SK-N-SH (cell line): ENCODE data around the gene METTL27. TPM values are rescaled to one million over a fixed set of nuclear protein-coding genes. Genes with fewer than 3 reads are reported as not detected.

Experiments
- CTCF ChIA-PET: fragments of 300-600, 350-600 bp; formaldehyde crosslinking; extraction: SDS; loops from one replicate; lab custom pipeline; 2021; lab: Yijun Ruan, JAX
- POLR2A ChIA-PET: fragments of 350-600 bp; sonication (Branson Sonifier 250); formaldehyde crosslinking; extraction: SDS; loops from one replicate; lab custom pipeline; 2020; ENCODE audit warnings: antibody characterized with exemption, inconsistent platforms; lab: Yijun Ruan, JAX
- DNase-seq: peaks from one replicate; pipeline ENCODE4 v3.0.0; 2012
- H2AFZ ChIP-seq: fragments of 200-600 bp; sonication (generic); 2 replicates; pipeline ENCODE4 v1.8.1; 2016; ENCODE audit warnings: antibody characterized with exemption, mild to moderate bottlenecking, low read depth
- H3F3A ChIP-seq: fragments of 200-600 bp; sonication (generic); replicated peaks from 2 replicates; pipeline ENCODE3; 2016; ENCODE audit warnings: antibody characterized with exemption, mild to moderate bottlenecking; ENCODE audit not compliant: insufficient read depth
- H3K27ac ChIP-seq, 2 experiments: fragments of 200-500 bp in 1 of 2; fragments of 200-600 bp in 1 of 2; sonication (Bioruptor generic) in 1 of 2; sonication (generic), shearing (Covaris generic) in 1 of 2; 2 replicates each; pipeline versions ENCODE4 v1.5.1 to v1.6.1; 2014 to 2016; ENCODE audit warnings: low read depth in 2 of 2, inconsistent platforms in 1 of 2, low read length in 1 of 2, mild to moderate bottlenecking in 1 of 2, mixed read lengths in 1 of 2
- H3K27me3 ChIP-seq: fragments of 200-600 bp; sonication (generic), shearing (Covaris generic); 2 replicates; pipeline ENCODE4 v1.6.1; 2016; ENCODE audit warnings: mixed run types; ENCODE audit not compliant: insufficient read depth
- H3K36me3 ChIP-seq, 2 experiments: fragments of 200-500 bp in 1 of 2; fragments of 200-600 bp in 1 of 2; sonication (Bioruptor generic) in 1 of 2; sonication (generic) in 1 of 2; replicated peaks in 1 of 2; 2 replicates each; pipeline versions ENCODE3 to v1.5.1; 2014 to 2016; ENCODE audit warnings: low read length in 1 of 2, mild to moderate bottlenecking in 1 of 2; ENCODE audit not compliant: insufficient read depth in 2 of 2, control insufficient read depth in 1 of 2
- H3K4me1 ChIP-seq, 2 experiments: fragments of 200-500 bp in 1 of 2; fragments of 200-600 bp in 1 of 2; sonication (Bioruptor generic) in 1 of 2; sonication (generic), shearing (Covaris generic) in 1 of 2; 2 replicates each; pipeline versions ENCODE4 v1.5.1 to v1.6.1; 2014 to 2016; ENCODE audit warnings: low read depth in 1 of 2, low read length in 1 of 2, mixed run types in 1 of 2; ENCODE audit not compliant: insufficient read depth in 2 of 2, control insufficient read depth in 1 of 2
- H3K4me2 ChIP-seq: fragments of 200-600 bp; sonication (generic), shearing (Covaris generic); 2 replicates; pipeline ENCODE4 v1.6.1; 2017; ENCODE audit warnings: mixed run types
- H3K4me3 ChIP-seq, 2 experiments: fragments of 200-500 bp in 1 of 2; fragments of 200-600 bp in 1 of 2; sonication (Bioruptor generic) in 1 of 2; sonication (generic), shearing (Covaris generic) in 1 of 2; 2 replicates each; pipeline versions ENCODE4 v1.5.1 to v1.8.1; 2014 to 2016; ENCODE audit warnings: low read depth in 2 of 2, inconsistent platforms in 1 of 2, low read length in 1 of 2, mild to moderate bottlenecking in 1 of 2, mixed read lengths in 1 of 2, moderate library complexity in 1 of 2
- H3K79me2 ChIP-seq: fragments of 200-600 bp; sonication (generic); 2 replicates; pipeline ENCODE4 v1.8.1; 2017; ENCODE audit warnings: mild to moderate bottlenecking; ENCODE audit not compliant: insufficient read depth
- H3K9ac ChIP-seq: fragments of 200-600 bp; sonication (generic); 2 replicates; pipeline ENCODE4 v1.6.1; 2017; ENCODE audit warnings: mixed run types
- H3K9me2 ChIP-seq: fragments of 200-600 bp; sonication (generic); 2 replicates; pipeline ENCODE4 v1.6.1; 2017; ENCODE audit warnings: mixed run types
- H3K9me3 ChIP-seq: fragments of 200-600 bp; sonication (generic); 2 replicates; pipeline ENCODE4 v1.6.1; 2017; ENCODE audit warnings: mixed run types, mild to moderate bottlenecking, moderate library complexity
- H4K20me1 ChIP-seq: fragments of 200-600 bp; sonication (generic); 2 replicates; pipeline ENCODE4 v1.6.1; 2017; ENCODE audit warnings: mild to moderate bottlenecking, mixed run types; ENCODE audit not compliant: insufficient read depth
- ELF1 ChIP-seq: IDR thresholded peaks from 2 replicates; pipeline ENCODE4 v1.4.0; 2012
- EP300 ChIP-seq, 2 experiments: IDR thresholded peaks; 2 replicates each; pipeline versions ENCODE4 v1.4.0 to v1.6.1; 2012; ENCODE audit warnings: borderline replicate concordance in 1 of 2, low read depth in 1 of 2, low read length in 1 of 2
- EZH2phosphoT487 ChIP-seq: fragments of 200-600 bp; sonication (generic); IDR thresholded peaks from 2 replicates; pipeline ENCODE4 v1.6.1; 2017; ENCODE audit warnings: low read depth, mixed run types, mild to moderate bottlenecking, antibody characterized with exemption, moderate library complexity, borderline replicate concordance
- FOXM1 ChIP-seq: IDR thresholded peaks from 2 replicates; pipeline ENCODE4 v1.4.0; 2012; ENCODE audit warnings: low read depth, mild to moderate bottlenecking
- GABPA ChIP-seq: IDR thresholded peaks from 2 replicates; pipeline ENCODE4 v1.4.0; 2012; ENCODE audit warnings: low read depth, mild to moderate bottlenecking
- NRF1 ChIP-seq: IDR thresholded peaks from 2 replicates; pipeline ENCODE4 v1.6.1; 2012; ENCODE audit warnings: low read depth, mild to moderate bottlenecking, low read length
- RCOR1 ChIP-seq: fragments of 150-350 bp; IDR thresholded peaks from 2 replicates; pipeline ENCODE4 v1.6.1; 2017; ENCODE audit warnings: antibody characterized with exemption, low read length
- REST ChIP-seq: IDR thresholded peaks from 2 replicates; pipeline ENCODE4 v1.6.1; 2012; ENCODE audit warnings: mild to moderate bottlenecking, low read depth, low read length, moderate library complexity
- RFX5 ChIP-seq: IDR thresholded peaks from 2 replicates; pipeline ENCODE4 v1.6.1; 2012; ENCODE audit warnings: mild to moderate bottlenecking, improper control_type of control experiment, low read length
- SIN3A ChIP-seq: IDR thresholded peaks from 2 replicates; pipeline ENCODE4 v1.6.1; 2012; ENCODE audit warnings: low read depth, mild to moderate bottlenecking, low read length, moderate library complexity, borderline replicate concordance
- TCF12 ChIP-seq: IDR thresholded peaks from 2 replicates; pipeline ENCODE4 v1.4.0; 2012
- TEAD4 ChIP-seq: IDR thresholded peaks from 2 replicates; pipeline ENCODE4 v1.4.0; 2012; ENCODE audit warnings: mild to moderate bottlenecking, borderline replicate concordance; ENCODE audit not compliant: insufficient read depth
- USF1 ChIP-seq: IDR thresholded peaks from 2 replicates; pipeline ENCODE4 v1.4.0; 2012; ENCODE audit warnings: low read depth, borderline replicate concordance
- WGBS: methylation state at CpG from one replicate; pipeline ENCODE4 v1.1.6; 2017; ENCODE audit warnings: low lambda C conversion rate; 5-methylcytosine and 5-hydroxymethylcytosine counted together
- polyA plus RNA-seq, 3 experiments: library from polyadenylated mRNA; depleted of rRNA; stranded (reverse); fragments of >200 nt; gene quantifications; 2 replicates each; pipeline ENCODE4 v1.2.3, GENCODE V29; 2012
- TF ChIP-seq, protein P1 (sequence below): fragments of 150-350 bp; IDR thresholded peaks from 2 replicates; pipeline ENCODE4 v1.6.1; 2017; ENCODE audit warnings: antibody characterized with exemption, low read length, low read depth, borderline replicate concordance
- TF ChIP-seq, protein P2 (sequence below): fragments of 200-600 bp; sonication (generic); IDR thresholded peaks from 2 replicates; pipeline ENCODE4 v1.6.1; 2017; ENCODE audit warnings: antibody characterized with exemption, mild to moderate bottlenecking, moderate library complexity
- TF ChIP-seq, protein P3 (sequence below): IDR thresholded peaks from 2 replicates; pipeline ENCODE4; 2012

The METTL27 gene
- polyA plus RNA-seq, 1 of the 3 experiments (the other 2 are of a cell fraction), result 3.1 TPM

GRCh38 chr7:73876973-73877372, 34.7 kb upstream of the METTL27 start:
- H3K36me3 ChIP-seq, result no peaks in the 10 kb centered on the region
- TF ChIP-seq RFX5 (no peak), EZH2phosphoT487 (no peak), GABPA (no peak), EP300 (IDR thresholded peaks at IDR 0.05; ENCODE audit: borderline replicate concordance in 1 of 2, low read depth in 1 of 2, low read length in 1 of 2) (no peak), USF1 (no peak), TCF12 (no peak), RCOR1 (no peak), FOXM1 (no peak)
- TF ChIP-seq, protein P1, sequence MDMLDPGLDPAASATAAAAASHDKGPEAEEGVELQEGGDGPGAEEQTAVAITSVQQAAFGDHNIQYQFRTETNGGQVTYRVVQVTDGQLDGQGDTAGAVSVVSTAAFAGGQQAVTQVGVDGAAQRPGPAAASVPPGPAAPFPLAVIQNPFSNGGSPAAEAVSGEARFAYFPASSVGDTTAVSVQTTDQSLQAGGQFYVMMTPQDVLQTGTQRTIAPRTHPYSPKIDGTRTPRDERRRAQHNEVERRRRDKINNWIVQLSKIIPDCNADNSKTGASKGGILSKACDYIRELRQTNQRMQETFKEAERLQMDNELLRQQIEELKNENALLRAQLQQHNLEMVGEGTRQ, result no peak
- TF ChIP-seq, protein P2, sequence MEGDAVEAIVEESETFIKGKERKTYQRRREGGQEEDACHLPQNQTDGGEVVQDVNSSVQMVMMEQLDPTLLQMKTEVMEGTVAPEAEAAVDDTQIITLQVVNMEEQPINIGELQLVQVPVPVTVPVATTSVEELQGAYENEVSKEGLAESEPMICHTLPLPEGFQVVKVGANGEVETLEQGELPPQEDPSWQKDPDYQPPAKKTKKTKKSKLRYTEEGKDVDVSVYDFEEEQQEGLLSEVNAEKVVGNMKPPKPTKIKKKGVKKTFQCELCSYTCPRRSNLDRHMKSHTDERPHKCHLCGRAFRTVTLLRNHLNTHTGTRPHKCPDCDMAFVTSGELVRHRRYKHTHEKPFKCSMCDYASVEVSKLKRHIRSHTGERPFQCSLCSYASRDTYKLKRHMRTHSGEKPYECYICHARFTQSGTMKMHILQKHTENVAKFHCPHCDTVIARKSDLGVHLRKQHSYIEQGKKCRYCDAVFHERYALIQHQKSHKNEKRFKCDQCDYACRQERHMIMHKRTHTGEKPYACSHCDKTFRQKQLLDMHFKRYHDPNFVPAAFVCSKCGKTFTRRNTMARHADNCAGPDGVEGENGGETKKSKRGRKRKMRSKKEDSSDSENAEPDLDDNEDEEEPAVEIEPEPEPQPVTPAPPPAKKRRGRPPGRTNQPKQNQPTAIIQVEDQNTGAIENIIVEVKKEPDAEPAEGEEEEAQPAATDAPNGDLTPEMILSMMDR, result no peak
- TF ChIP-seq, all 33 proteins: peak for 0
- H2AFZ ChIP-seq, result no peak overlapping the region
- peaks cover 9 to 18% of the 10 kb centered on the region in 2 experiments; a peak in 3 of 4 replicates for H3K4me1 ChIP-seq
- H3K9ac ChIP-seq, result no peak overlapping the region
- no peaks in the 10 kb centered on the region for H3K9me3 ChIP-seq
- POLR2A ChIA-PET, result no interaction called here
- CTCF ChIA-PET, result interaction anchor here (1.7 to 1.8 kb wide), 2 partner anchors 150 to 524 kb away, joined by 4 to 5 read pairs; no protein-coding TSS in a partner anchor
- no peak overlapping the region for H3K4me3 ChIP-seq
- peak; percentile 26 for DNase-seq
- no peaks in the 10 kb centered on the region for H3K27me3 ChIP-seq
- H3F3A ChIP-seq, result peaks cover 6% of the 10 kb centered on the region
- no peak overlapping the region for H3K27ac ChIP-seq
- H3K79me2 ChIP-seq, result no peaks in the 10 kb centered on the region
- no peaks in the 10 kb centered on the region for H4K20me1 ChIP-seq
- 87% methylated on average over 11 of the region's 12 CpGs for WGBS
- H3K4me2 ChIP-seq, result no peak overlapping the region
- no peaks in the 10 kb centered on the region for H3K9me2 ChIP-seq

DNA sequence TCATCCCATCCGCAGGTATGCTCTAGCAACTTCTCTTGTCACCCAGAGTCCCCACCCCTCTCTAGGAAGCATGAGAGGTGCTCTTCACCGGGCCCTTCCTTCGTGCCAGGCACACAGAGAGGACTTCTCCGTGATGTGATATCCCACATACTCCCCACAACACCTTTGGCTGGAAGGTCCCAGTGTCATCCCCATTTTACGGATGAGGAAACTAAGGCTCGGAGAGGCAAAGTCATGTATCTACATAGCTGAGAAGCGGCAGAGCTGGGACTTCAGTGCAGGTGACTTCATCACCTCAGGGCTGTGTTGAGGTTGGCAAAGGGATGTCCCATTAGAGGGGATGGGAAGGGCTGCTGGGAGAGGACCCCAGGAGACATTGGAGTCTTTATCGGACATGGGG, 34.0 kb upstream of the METTL27 start:
- Histone ChIP-seq H3K27me3 (no peaks in the 10 kb centered on the region), H3K4me2 (no peak overlapping the region), H3K9ac (no peak overlapping the region), H3K4me3 (no peak overlapping the region), H3F3A (peaks cover 6% of the 10 kb centered on the region), H2AFZ (no peak overlapping the region), H3K4me1 (peaks cover 9 to 21% of the 10 kb centered on the region in 2 experiments; a peak in 3 of 4 replicates), H3K27ac (no peak overlapping the region), H3K36me3 (no peaks in the 10 kb centered on the region), H3K9me2 (no peaks in the 10 kb centered on the region), H3K9me3 (no peaks in the 10 kb centered on the region), H3K79me2 (no peaks in the 10 kb centered on the region), H4K20me1 (no peaks in the 10 kb centered on the region)
- DNase-seq, result peak; percentile 24
- ChIA-PET POLR2A (no interaction called here), CTCF (no interaction called here)
- WGBS, result 87% methylated on average over 8 of the region's 8 CpGs
- TF ChIP-seq REST, result no peak
- TF ChIP-seq, protein P3, sequence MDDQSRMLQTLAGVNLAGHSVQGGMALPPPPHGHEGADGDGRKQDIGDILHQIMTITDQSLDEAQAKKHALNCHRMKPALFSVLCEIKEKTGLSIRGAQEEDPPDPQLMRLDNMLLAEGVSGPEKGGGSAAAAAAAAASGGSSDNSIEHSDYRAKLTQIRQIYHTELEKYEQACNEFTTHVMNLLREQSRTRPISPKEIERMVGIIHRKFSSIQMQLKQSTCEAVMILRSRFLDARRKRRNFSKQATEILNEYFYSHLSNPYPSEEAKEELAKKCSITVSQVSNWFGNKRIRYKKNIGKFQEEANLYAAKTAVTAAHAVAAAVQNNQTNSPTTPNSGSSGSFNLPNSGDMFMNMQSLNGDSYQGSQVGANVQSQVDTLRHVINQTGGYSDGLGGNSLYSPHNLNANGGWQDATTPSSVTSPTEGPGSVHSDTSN, result no peak
- TF ChIP-seq NRF1, result no peak
- no peak for TF ChIP-seq EP300 (IDR thresholded peaks at IDR 0.05; ENCODE audit: borderline replicate concordance in 1 of 2, low read depth in 1 of 2, low read length in 1 of 2)
- no peak for TF ChIP-seq RCOR1
- no peak for TF ChIP-seq SIN3A
- TF ChIP-seq ELF1, result no peak
- TF ChIP-seq, protein P2, result no peak
- no peak for TF ChIP-seq TEAD4
- no peak for TF ChIP-seq RFX5
